GM23338 (cell line): ENCODE measurements around the gene SRI. TPM values are rescaled to one million over a fixed set of nuclear protein-coding genes. Genes with fewer than 3 reads are reported as not detected.

ENCODE experiments used
- ATAC-seq: fragments of 200-7000 bp; cut with Tn5 transposase; 3 replicates; pipeline ENCODE4 v1.9.1; 2020
- DNase-seq: peaks from one replicate; pipeline ENCODE4 v3.0.0-alpha.2; 2015; ENCODE audit warnings: low spot score
- H2AFZ ChIP-seq: fragments of 200-600 bp; sonication (generic); 2 replicates; pipeline ENCODE4 v1.8.0; 2016; ENCODE audit warnings: antibody characterized with exemption, mild to moderate bottlenecking, moderate library complexity
- H3F3A ChIP-seq: fragments of 200-600 bp; sonication (generic); replicated peaks from 2 replicates; pipeline ENCODE4 v1.8.0; 2017; ENCODE audit warnings: antibody characterized with exemption, mixed run types, low read depth
- H3K27ac ChIP-seq: fragments of 200-600 bp; sonication (generic); 2 replicates; pipeline ENCODE4 v1.6.1; 2016; ENCODE audit warnings: low read depth
- H3K27me3 ChIP-seq: fragments of 200-600 bp; sonication (generic); 2 replicates; pipeline ENCODE4 v1.8.0; 2016; ENCODE audit warnings: mild to moderate bottlenecking, mixed run types, moderate library complexity; ENCODE audit not compliant: insufficient read depth
- H3K36me3 ChIP-seq: fragments of 200-600 bp; sonication (generic); 2 replicates; pipeline ENCODE4 v1.8.0; 2016; ENCODE audit warnings: mild to moderate bottlenecking; ENCODE audit not compliant: insufficient read depth
- H3K4me1 ChIP-seq: fragments of 200-600 bp; sonication (generic); 2 replicates; pipeline ENCODE4 v1.8.0; 2016; ENCODE audit warnings: mild to moderate bottlenecking, moderate library complexity; ENCODE audit not compliant: insufficient read depth
- H3K4me2 ChIP-seq: fragments of 200-600 bp; sonication (generic); 2 replicates; pipeline ENCODE4 v1.7.1; 2017; ENCODE audit warnings: mixed run types
- H3K4me3 ChIP-seq: fragments of 200-600 bp; sonication (generic); 2 replicates; pipeline ENCODE4 v1.6.1; 2016; ENCODE audit warnings: mixed run types
- H3K79me2 ChIP-seq: fragments of 200-600 bp; sonication (generic); replicated peaks from 2 replicates; pipeline ENCODE4 v1.8.0; 2017; ENCODE audit warnings: mild to moderate bottlenecking; ENCODE audit not compliant: insufficient read depth
- H3K9me2 ChIP-seq: fragments of 200-600 bp; sonication (generic); 2 replicates; pipeline ENCODE4 v1.8.0; 2017; ENCODE audit not compliant: insufficient read depth
- H4K20me1 ChIP-seq: fragments of 200-600 bp; sonication (generic); replicated peaks from 2 replicates; pipeline ENCODE4 v1.8.0; 2017; ENCODE audit warnings: mild to moderate bottlenecking; ENCODE audit not compliant: insufficient read depth
- H3K27ac Mint-ChIP-seq: 2 replicates; pipeline ENCODE4 v1.8.0; 2020; ENCODE audit warnings: inconsistent platforms, mild to moderate bottlenecking, moderate library complexity, mixed read lengths
- H3K27me3 Mint-ChIP-seq: 3 replicates; pipeline ENCODE4 v1.8.0; 2022; ENCODE audit warnings: low read depth, mild to moderate bottlenecking, moderate library complexity, mixed read lengths, inconsistent platforms; ENCODE audit not compliant: insufficient read depth, poor library complexity
- H3K36me3 Mint-ChIP-seq: 3 replicates; pipeline ENCODE4 v1.8.0; 2021; ENCODE audit warnings: low read depth, mild to moderate bottlenecking, inconsistent platforms, moderate library complexity, mixed read lengths
- H3K4me1 Mint-ChIP-seq: 3 replicates; pipeline ENCODE4 v1.8.0; 2020; ENCODE audit warnings: mild to moderate bottlenecking, inconsistent platforms, mixed read lengths
- H3K4me3 Mint-ChIP-seq: 3 replicates; pipeline ENCODE4 v1.8.0; 2021; ENCODE audit warnings: moderate library complexity, mild to moderate bottlenecking, inconsistent platforms, mixed read lengths
- H3K9me3 Mint-ChIP-seq: 3 replicates; pipeline ENCODE4 v1.8.0; 2020; ENCODE audit warnings: moderate library complexity, mild to moderate bottlenecking, inconsistent platforms, mixed read lengths
- CREB1 ChIP-seq: fragments of 250-450 bp; sonication (Bioruptor Pico); IDR thresholded peaks from 2 replicates; pipeline ENCODE4 v1.5.0; 2020; ENCODE audit warnings: low read depth, mild to moderate bottlenecking, moderate library complexity
- CTCF ChIP-seq, 2 experiments: fragments of 200-600 bp in 1 of 2; sonication (generic) in 1 of 2; conservative IDR thresholded peaks; 2 replicates each; pipeline versions ENCODE4 v1.5.1 to v1.6.1; 2016 to 2017; ENCODE audit warnings: antibody characterized with exemption in 2 of 2, low read depth in 2 of 2, mild to moderate bottlenecking in 2 of 2, moderate library complexity in 1 of 2
- EZH2 ChIP-seq: fragments of 200-600 bp; sonication (generic); IDR thresholded peaks from one replicate; pipeline ENCODE4 v1.8.0; 2017; ENCODE audit warnings: antibody characterized with exemption, mild to moderate bottlenecking, low read depth; ENCODE audit not compliant: unreplicated experiment
- EZH2phosphoT487 ChIP-seq: fragments of 200-600 bp; sonication (generic); IDR thresholded peaks from one replicate; pipeline ENCODE4 v1.8.1; 2018; ENCODE audit warnings: antibody characterized with exemption; ENCODE audit not compliant: unreplicated experiment
- JUNB ChIP-seq: IDR thresholded peaks from one replicate; pipeline ENCODE4 v1.6.1; 2016; ENCODE audit warnings: antibody characterized with exemption; ENCODE audit not compliant: unreplicated experiment
- STAT1 ChIP-seq: IDR thresholded peaks from one replicate; pipeline ENCODE4 v1.6.1; 2016; ENCODE audit warnings: antibody characterized with exemption; ENCODE audit not compliant: unreplicated experiment
- ZNF114 ChIP-seq: fragments of 250-450 bp; sonication (Bioruptor Pico); IDR thresholded peaks from 2 replicates; pipeline ENCODE4 v1.5.0; 2020; ENCODE audit warnings: mild to moderate bottlenecking, moderate library complexity
- ZNF462 ChIP-seq: fragments of 250-450 bp; sonication (Bioruptor Pico); IDR thresholded peaks from 2 replicates; pipeline ENCODE4 v1.5.0; 2020; ENCODE audit warnings: mild to moderate bottlenecking, moderate library complexity
- polyA plus RNA-seq: library from polyadenylated mRNA; unstranded; fragments of >200 nt; fragmentation: Nextera tagmentation; extraction: Ambion mirVana; gene quantifications from 2 replicates; pipeline ENCODE4 v1.2.1, GENCODE V29; 2016
- total RNA-seq: library from RNA; depleted of rRNA; stranded (reverse); fragments of >200 nt; shearing (Covaris generic); gene quantifications from 2 replicates; pipeline ENCODE4 v1.2.3, GENCODE V29; 2014

The SRI gene
- total and polyA plus RNA-seq, 2 experiments from 2014 or later = 141 to 321 TPM

GRCh38 chr7:88230646-88231045 lies 10.8 kb upstream of the SRI start (continued):
- TF ChIP-seq ZNF462 (CRISPR knock-in tag) (no peak), CTCF (conservative IDR thresholded peaks at IDR 0.05; ENCODE audit: low read depth in 2 of 2) (no peak), EZH2 (no peak), EZH2phosphoT487 (no peak), CREB1 (no peak), JUNB (no peak), STAT1 (no peak)

- H4K20me1 ChIP-seq = no peaks in the 10 kb centered on the region
- no peak overlapping the region for H3K27ac ChIP-seq
- H2AFZ ChIP-seq = no peak overlapping the region
- H3K27me3 ChIP-seq = no peaks in the 10 kb centered on the region
- no peak overlapping the region for H3K4me3 ChIP-seq
- no peaks in the 10 kb centered on the region for H3K79me2 ChIP-seq
- Mint-ChIP-seq H3K27ac (no peak overlapping the region), H3K4me1 (no peaks in the 10 kb centered on the region), H3K36me3 (no peaks in the 10 kb centered on the region), H3K9me3 (no peaks in the 10 kb centered on the region), H3K4me3 (no peak overlapping the region), H3K27me3 (no peaks in the 10 kb centered on the region)
- H3K36me3 ChIP-seq = no peaks in the 10 kb centered on the region
- no peaks in the 10 kb centered on the region for H3K4me1 ChIP-seq
- H3F3A ChIP-seq = no peaks in the 10 kb centered on the region
- no peaks in the 10 kb centered on the region for H3K9me2 ChIP-seq
- ATAC-seq = no peak
- no peak for DNase-seq
- H3K4me2 ChIP-seq = no peak overlapping the region
- no peak for TF ChIP-seq ZNF462 (CRISPR knock-in tag)
- TF ChIP-seq EZH2phosphoT487 = no peak
- TF ChIP-seq ZNF114 = no peak
These were observed 9.6 kb upstream of the SRI start for GRCh38 chr7:88229302-88229995.
